Stimulated activated naive CD4-positive, alpha-beta T cell treated with Interleukin-2 at 50 U/mL for 16 hours (primary cell): ENCODE results near the gene FOXP1.

Experiments used
- DNase-seq: peaks from one replicate; lab custom pipeline; 2025; lab: John Stamatoyannopoulos, UW

The FOXP1 gene

DNA sequence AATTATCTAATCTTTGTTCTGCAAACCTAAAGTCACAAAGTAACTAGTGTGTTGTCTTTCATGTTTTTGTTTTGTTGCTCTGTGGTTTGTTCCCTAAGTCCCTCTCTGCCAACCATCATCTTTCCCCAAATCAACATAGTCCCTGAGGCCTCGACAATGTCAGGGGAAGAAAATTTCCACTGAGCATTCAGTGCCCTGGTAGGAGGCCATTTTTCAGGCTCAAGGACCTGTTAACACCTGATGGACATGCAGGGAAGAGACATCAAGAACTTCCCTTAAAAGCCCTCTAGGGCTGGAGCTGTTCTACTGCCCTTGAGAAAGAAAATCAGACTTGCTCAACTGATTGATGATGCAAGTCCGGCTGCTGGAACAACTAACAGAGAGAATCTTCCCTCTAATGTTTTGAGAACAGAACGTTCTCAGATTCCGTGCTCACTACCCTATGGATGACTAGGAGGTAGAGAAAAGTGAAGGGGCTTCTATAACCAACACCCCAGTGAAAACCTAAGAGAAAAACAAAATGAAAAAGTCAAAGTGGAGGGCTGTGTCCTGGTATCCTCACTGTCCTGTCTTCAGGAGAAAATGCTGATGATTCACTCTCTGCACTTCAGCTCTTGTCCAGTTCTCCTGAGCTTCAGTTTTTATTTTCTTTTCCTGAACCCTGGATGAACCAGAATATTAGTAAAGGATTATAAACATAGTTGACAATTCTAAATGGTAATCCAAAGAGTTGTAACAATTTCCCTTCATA, 373.1 kb downstream of the FOXP1 start:
- no peak for DNase-seq

GRCh38 chr3:71208211-71209095, 375.1 kb downstream of the FOXP1 start:
- no peak for DNase-seq

DNA sequence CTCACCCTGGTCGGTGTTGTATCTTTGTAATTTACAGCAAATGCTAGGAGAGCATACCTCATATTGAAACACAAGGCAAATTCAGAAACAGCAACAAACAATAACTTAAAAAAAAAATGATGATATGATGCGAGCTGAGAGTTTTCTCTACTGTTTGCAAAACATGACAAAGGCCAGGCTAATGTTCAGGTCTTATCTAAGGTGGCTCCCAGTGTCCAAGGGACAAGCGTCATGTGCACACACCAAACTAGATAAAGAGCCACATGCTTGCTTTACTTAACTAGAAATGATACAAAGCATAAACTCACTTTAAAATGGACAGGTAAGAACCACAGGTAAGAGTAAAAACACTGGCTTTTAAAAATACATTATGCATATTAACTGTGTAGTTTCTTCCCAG, 375.9 kb downstream of the FOXP1 start:
- DNase-seq = no peak

DNA sequence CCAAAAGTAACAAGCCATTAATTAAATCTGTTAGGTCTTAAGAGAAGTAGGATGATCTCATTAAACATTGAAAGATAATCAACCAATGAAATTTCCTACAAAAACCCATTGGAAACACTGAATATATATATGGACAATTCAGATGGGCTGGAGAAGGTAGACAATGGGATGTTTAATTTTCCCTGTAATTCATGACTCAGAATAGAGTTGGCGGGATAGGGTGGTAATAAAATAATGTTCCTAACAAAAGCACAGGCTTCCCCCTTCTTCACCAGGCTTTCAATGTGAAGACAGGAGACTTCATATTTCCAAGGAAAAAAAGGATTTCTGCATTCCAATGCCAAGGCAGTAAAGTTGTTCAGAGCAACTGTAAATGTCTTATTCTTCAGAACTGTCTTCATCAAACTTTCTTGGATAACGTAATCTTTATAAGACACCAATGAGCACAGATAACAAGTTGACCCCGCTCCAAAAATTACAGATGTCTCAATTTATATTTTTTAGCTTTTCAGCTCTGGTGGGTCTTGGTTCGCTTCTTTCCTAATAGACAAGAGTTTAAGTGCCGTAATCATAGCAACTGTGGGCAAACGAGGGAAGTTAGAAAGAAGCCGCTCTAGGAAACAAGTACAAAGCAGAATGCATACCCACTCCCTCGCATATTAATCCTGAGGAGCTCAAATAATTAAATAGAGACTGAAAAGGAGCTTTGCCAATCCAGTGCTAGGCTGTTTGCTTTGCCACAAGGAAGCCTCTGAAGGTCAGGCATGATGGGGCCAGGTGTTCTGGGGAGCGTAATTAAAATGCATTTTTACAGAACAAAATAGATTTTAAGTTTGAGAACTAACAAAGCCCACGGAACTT, 377.0 kb downstream of the FOXP1 start:
- no peak for DNase-seq

DNA sequence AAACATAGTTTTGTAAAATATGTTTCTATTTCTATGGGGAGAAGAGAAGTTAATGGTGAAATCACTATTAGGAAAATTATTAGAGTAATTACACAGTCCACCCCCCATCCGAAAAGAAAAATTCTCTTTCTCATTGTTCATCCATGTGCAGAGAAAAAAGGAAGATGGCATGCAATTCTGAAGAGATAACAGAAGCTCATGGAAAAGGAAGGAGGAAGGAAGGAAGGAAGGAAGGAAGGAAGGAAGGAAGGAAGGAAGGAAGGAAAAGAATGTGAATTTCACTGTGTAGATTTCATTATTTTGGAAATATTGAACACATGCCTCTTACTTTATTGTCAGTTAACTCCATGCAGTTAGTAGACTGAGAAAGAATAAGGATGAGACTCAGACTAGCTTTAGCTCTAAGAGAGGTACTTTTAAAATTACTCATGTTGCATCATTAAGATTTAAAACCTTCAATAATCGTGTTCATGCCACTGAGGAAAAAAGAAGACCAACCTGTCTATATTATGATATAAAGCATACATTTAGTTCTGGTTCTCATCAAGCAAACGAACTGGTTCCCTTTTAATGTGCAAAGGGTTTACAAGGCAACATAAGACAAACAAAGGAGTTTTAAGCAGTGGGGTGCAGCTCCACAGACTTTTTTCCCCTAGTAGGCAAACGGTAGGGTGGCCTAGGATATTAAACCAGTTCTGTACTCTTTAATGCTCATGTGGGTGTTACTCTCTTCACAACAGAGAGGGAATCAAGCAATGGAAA, 379.6 kb downstream of the FOXP1 start:
- DNase-seq = no peak

GRCh38 chr3:71202848-71203533, 380.5 kb downstream of the FOXP1 start:
- no peak for DNase-seq

DNA sequence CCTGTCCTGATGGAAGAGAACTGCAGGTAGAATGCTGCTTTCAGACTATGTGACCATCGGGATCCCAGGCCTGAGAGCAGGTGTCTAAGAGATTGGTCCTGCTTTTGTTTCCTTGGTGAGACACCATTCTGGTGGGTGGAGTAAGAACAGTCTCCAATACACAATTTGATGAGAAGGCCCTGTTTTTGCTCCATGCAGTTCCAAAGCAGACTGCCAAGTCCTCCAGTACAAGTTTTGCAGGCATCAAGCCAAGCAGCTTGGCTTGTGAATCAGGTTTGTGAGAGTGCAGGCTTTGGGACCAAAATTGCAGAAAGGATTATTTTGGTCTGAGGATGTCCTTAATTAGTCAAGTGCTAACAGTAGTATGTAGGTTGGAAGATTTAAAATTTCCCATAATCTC, 381.6 kb downstream of the FOXP1 start:
- DNase-seq = no peak

- no peak for DNase-seq
These were observed 385.5 kb downstream of the FOXP1 start for GRCh38 chr3:71197841-71198565.

DNA sequence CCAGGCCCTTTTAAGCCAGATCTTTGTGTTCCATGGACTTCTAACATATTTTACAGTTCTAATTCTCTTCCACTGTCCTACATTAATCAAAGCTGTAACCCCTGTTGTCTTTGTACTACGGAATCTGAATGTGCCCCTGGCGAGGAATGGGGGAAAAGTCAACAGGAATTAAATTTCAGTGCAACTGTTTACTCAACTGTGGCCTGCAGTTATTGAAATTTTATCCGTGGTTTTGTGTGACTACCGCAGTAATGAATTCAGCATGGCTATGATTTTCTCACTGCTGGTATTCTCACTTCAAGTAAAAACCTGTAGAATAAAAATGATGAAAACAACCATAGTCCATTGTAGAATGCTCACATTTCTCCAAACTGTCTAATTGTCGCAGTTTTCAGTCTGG, 388.0 kb downstream of the FOXP1 start:
- no peak for DNase-seq

GRCh38 chr3:71194785-71195184, 388.7 kb downstream of the FOXP1 start:
- DNase-seq = no peak

- DNase-seq = no peak
These were observed 392.5 kb downstream of the FOXP1 start for GRCh38 chr3:71191031-71191482.

DNA sequence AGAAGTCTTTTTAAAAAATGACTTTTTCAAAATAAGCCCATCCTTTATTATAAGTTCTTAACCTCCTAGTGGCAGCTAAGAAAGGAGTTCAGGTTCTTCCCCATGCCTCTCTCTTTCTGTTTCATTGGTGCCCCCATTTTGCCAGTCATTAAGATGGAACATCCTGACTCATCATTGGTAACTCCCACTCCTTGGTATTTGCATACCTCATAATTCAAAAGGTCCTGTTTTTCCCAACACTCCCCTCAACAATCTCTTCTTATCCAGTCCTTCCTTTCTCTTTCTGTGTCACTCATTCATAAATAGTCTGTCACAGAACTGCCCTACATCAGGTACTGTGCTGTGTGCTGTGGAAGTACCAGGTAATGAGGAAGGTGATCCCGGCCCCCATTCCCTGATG, 394.0 kb downstream of the FOXP1 start:
- no peak for DNase-seq

GRCh38 chr3:71187715-71188114, 395.8 kb downstream of the FOXP1 start:
- DNase-seq = no peak

DNA sequence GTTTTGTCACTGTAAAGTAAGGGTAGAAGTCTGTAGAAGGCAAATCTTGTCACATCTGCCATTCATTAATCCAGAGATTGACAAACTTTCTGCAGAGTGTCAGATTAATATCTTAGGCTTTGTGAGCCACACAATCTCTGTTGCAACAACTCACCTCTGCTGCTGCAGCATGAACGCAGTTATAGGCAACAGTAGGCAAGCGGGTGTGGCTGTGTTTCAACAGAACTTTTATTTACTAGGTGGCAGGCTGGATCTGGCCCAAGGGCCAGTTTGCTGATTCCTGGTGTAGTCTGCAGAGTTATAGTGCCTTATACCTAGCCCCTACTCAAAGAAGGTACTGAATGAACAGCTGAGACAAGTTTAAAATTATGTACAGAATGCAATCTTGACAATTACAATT, 396.7 kb downstream of the FOXP1 start:
- DNase-seq = no peak

GRCh38 chr3:71185733-71186455, 397.6 kb downstream of the FOXP1 start:
- DNase-seq = no peak

GRCh38 chr3:71184252-71184651, 399.3 kb downstream of the FOXP1 start:
- DNase-seq = no peak

DNA sequence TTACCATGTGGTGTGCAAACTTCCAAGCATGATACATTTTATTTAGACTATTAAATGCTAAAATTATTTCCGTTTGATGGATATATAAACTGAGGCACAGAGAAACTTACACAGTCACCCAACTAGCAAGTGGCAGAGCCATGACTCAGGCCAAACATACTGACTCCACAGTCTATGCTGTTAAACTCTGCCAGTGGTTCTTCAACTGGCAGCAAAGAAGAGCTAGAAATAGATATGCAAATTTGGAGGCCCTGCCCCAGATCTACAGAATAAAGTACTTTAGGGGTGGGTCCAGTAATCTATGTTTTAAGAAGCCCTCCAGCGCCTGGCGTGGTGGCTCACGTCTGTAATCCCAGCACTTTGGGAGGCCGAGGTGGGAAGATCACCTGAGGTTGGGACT, 400.0 kb downstream of the FOXP1 start:
- no peak for DNase-seq

- no peak for DNase-seq
These were observed 403.0 kb downstream of the FOXP1 start for GRCh38 chr3:71180524-71180923.

DNA sequence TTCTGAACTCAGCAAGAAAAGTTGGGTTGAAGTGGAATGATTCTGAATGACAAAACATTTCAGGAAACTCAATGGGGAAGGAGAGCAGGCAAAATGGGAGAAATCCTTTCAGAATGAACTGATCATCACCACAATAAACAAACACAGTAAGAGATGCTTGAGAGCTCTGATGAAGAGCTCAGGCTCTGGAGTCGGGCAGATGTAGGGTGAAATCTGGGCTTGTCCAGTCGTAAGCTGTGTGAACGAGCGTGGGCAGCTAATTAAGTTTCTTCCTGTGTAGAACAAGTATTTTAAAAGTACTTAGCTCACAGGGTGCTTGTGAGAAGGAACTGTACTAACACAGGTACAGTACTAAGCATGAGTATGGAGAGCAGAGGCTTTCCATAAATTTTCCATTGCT, 406.2 kb downstream of the FOXP1 start:
- DNase-seq = no peak

DNA sequence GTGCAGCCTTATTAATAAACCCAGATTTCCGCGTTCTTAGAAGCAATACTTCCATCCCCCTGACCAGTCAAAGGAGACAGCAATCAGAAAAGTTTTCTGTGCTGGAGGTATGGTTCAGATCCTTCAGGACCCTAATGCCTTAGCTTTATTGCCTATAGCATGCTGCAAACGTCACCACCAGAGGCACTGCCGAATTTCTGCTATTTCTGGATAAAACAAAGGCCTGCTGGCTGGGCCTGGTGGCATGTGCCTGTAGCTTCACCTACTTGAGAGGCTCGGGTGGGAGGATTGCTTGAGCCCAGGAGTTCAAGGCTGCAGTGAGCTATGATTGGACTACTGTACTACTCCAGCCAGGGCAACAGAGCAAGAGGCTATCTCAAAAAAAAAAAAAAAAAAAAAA, 407.2 kb downstream of the FOXP1 start:
- no peak for DNase-seq
